Activated CD4-positive, alpha-beta T cell treated with anti-CD3 and anti-CD28 coated beads, Interleukin-2, amount 10 ng/mL, durations not matched to agents 7 days and 5 days (primary cell): ENCODE measurements around the gene A2ML1. TPM values are rescaled to one million over a fixed set of nuclear protein-coding genes. Genes with fewer than 3 reads are reported as not detected.

Experiments
- CTCF ChIA-PET: fragments of 350-600 bp; sonication (Branson Sonifier 250); formaldehyde crosslinking; loops from one replicate; lab custom pipeline; 2021; ENCODE audit warnings: antibody characterized with exemption; lab: Charles Lee
- POLR2A ChIA-PET: fragments of 350-600 bp; sonication (Branson Sonifier 250); formaldehyde crosslinking; loops from one replicate; lab custom pipeline; 2021; ENCODE audit warnings: antibody characterized with exemption; lab: Charles Lee
- DNase-seq: peaks from one replicate; pipeline ENCODE4 v3.0.0-alpha.2; 2020
- H3K27ac Mint-ChIP-seq: one replicate; pipeline ENCODE4 v1.8.0; 2021; ENCODE audit warnings: mild to moderate bottlenecking, moderate library complexity, mixed read lengths
- H3K27me3 Mint-ChIP-seq: one replicate; pipeline ENCODE4 v1.8.0; 2021; ENCODE audit warnings: mixed read lengths
- H3K36me3 Mint-ChIP-seq: one replicate; pipeline ENCODE4 v1.8.0; 2021; ENCODE audit warnings: low read depth, mixed read lengths
- H3K4me1 Mint-ChIP-seq: one replicate; pipeline ENCODE4 v1.8.0; 2021; ENCODE audit warnings: mixed read lengths
- H3K4me3 Mint-ChIP-seq: one replicate; pipeline ENCODE4 v1.8.0; 2021; ENCODE audit warnings: mild to moderate bottlenecking, moderate library complexity, mixed read lengths
- H3K9me3 Mint-ChIP-seq: one replicate; pipeline ENCODE4 v1.8.0; 2021; ENCODE audit warnings: mixed read lengths
- total RNA-seq, 2 experiments: library from RNA; stranded (reverse); gene quantifications; one replicate each; pipeline ENCODE4 v1.2.3, GENCODE V29; 2021

A2ML1 gene
- total RNA-seq, 2 experiments from 2014 or later = not detected

- H3K9me3 Mint-ChIP-seq = no peaks in the 10 kb centered on the region
- H3K4me1 Mint-ChIP-seq = no peaks in the 10 kb centered on the region
- H3K27ac Mint-ChIP-seq = no peak overlapping the region
- peaks cover 10% of the 10 kb centered on the region for H3K27me3 Mint-ChIP-seq
- CTCF ChIA-PET = no interaction called here
- POLR2A ChIA-PET = no interaction called here
- DNase-seq = no peak
- no peaks in the 10 kb centered on the region for H3K36me3 Mint-ChIP-seq
- no peak overlapping the region for H3K4me3 Mint-ChIP-seq
Measured at GRCh38 chr12:8821591-8821990, 830 bp upstream of the A2ML1 start.

DNA sequence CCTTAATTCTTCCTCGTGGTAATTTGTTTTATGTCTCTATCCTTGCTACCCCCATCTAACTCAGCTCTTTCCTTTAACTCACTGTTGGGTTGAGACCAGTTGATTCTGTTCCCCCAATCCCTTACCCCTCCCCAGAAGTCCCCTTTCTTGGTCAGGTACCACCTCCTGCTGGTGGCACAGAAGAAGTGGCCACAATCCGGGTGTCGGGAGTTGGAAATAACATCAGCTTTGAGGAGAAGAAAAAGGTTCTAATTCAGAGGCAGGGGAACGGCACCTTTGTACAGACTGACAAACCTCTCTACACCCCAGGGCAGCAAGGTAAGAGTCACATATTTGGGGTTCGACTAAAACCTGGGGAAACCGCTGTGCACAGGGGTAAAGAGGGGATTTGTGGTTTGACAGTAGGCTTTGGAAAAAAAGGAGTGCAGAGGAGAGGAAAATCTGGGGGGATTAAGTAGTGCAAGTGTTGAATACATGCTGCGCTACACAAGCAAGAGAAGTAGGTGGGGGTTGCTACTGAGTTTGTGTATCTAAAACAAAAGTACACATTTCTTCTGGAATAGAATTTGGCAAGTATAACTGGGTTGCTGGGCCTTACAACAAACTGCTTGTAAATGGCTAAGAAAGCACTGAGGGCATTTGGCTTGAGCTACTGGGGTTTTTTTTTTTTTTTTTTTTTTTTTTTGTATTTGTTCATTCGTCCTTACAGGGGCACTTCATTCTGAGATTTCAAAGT lies 1.3 kb downstream of the A2ML1 start:
- Mint-ChIP-seq H3K27me3 (peaks cover 17% of the 10 kb centered on the region), H3K36me3 (no peaks in the 10 kb centered on the region), H3K9me3 (no peaks in the 10 kb centered on the region), H3K4me1 (peaks cover 2% of the 10 kb centered on the region), H3K4me3 (no peak overlapping the region), H3K27ac (no peak overlapping the region)
- no peak for DNase-seq
- CTCF ChIA-PET = no interaction called here
- POLR2A ChIA-PET = no interaction called here

GRCh38 chr12:8827551-8828256 lies 5.3 kb downstream of the A2ML1 start:
- H3K27me3 Mint-ChIP-seq = peaks cover 17% of the 10 kb centered on the region
- no peak overlapping the region for H3K4me3 Mint-ChIP-seq
- peaks cover 2% of the 10 kb centered on the region for H3K4me1 Mint-ChIP-seq
- ChIA-PET CTCF (interaction anchor here (0.5 to 1.1 kb wide), 2 partner anchors 33 to 63 kb away, joined by 3 read pairs; no protein-coding TSS in a partner anchor), POLR2A (no interaction called here)
- no peaks in the 10 kb centered on the region for H3K9me3 Mint-ChIP-seq
- H3K27ac Mint-ChIP-seq = no peak overlapping the region
- H3K36me3 Mint-ChIP-seq = no peaks in the 10 kb centered on the region
- no peak for DNase-seq

GRCh38 chr12:8828257-8829124 lies 6.1 kb downstream of the A2ML1 start:
- Mint-ChIP-seq H3K36me3 (no peaks in the 10 kb centered on the region), H3K4me1 (peaks cover 2% of the 10 kb centered on the region), H3K27me3 (peaks cover 17% of the 10 kb centered on the region), H3K4me3 (no peak overlapping the region), H3K9me3 (no peaks in the 10 kb centered on the region), H3K27ac (no peak overlapping the region)
- POLR2A ChIA-PET = no interaction called here
- no peak for DNase-seq
- CTCF ChIA-PET = interaction anchor here (0.5 to 1.1 kb wide), 2 partner anchors 32 to 62 kb away, joined by 3 read pairs; no protein-coding TSS in a partner anchor

GRCh38 chr12:8829125-8829518 lies 6.7 kb downstream of the A2ML1 start:
- Mint-ChIP-seq H3K27me3 (peaks cover 13% of the 10 kb centered on the region), H3K9me3 (no peaks in the 10 kb centered on the region), H3K36me3 (no peaks in the 10 kb centered on the region), H3K4me1 (peaks cover 2% of the 10 kb centered on the region), H3K27ac (no peak overlapping the region), H3K4me3 (no peak overlapping the region)
- no peak for DNase-seq
- ChIA-PET CTCF (interaction anchor here (0.7 to 1.1 kb wide), 2 partner anchors 26 to 31 kb away, joined by 3 to 4 read pairs; no protein-coding TSS in a partner anchor), POLR2A (no interaction called here)

GRCh38 chr12:8829621-8830020 lies 7.2 kb downstream of the A2ML1 start:
- H3K36me3 Mint-ChIP-seq = no peaks in the 10 kb centered on the region

DNA sequence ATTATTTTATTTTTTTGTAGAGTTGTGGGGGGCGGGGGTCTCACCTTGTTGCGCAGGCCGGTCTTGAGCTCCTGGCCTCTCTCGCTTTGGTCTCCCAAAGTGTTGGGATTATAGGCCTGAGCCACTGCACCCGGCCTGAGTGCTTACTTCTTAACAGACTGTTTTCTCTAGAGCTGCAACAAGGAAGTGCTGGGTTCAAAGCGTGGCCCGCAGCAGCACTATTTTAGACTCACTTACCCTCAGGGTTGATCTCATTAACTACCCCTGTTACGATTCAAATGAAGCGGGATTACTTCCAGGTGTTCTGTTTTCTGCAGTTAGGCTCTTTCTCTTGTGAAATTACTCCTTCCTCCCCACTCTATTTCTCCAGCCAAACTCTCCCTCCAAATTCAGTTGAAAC lies 8.7 kb downstream of the A2ML1 start:
- ChIA-PET POLR2A (no interaction called here), CTCF (no interaction called here)
- Mint-ChIP-seq H3K36me3 (no peaks in the 10 kb centered on the region), H3K4me1 (peaks cover 2% of the 10 kb centered on the region), H3K27ac (no peak overlapping the region), H3K4me3 (no peak overlapping the region), H3K9me3 (no peaks in the 10 kb centered on the region), H3K27me3 (peaks cover 8% of the 10 kb centered on the region)
- no peak for DNase-seq

More at GRCh38 chr12:8829621-8830020, 7.2 kb downstream of the A2ML1 start:
- ChIA-PET POLR2A (no interaction called here), CTCF (interaction anchor here (0.7 kb wide), 1 partner anchor 26 kb away, joined by 4 read pairs; no protein-coding TSS in a partner anchor)
- Mint-ChIP-seq H3K4me3 (no peak overlapping the region), H3K4me1 (peaks cover 2% of the 10 kb centered on the region), H3K9me3 (no peaks in the 10 kb centered on the region), H3K27ac (no peak overlapping the region), H3K27me3 (peaks cover 13% of the 10 kb centered on the region)
- no peak for DNase-seq

GRCh38 chr12:8832500-8832899 lies 10.1 kb downstream of the A2ML1 start:
- Mint-ChIP-seq H3K4me1 (no peaks in the 10 kb centered on the region), H3K36me3 (no peaks in the 10 kb centered on the region), H3K4me3 (no peak overlapping the region), H3K9me3 (no peaks in the 10 kb centered on the region), H3K27ac (no peak overlapping the region), H3K27me3 (peaks cover 4% of the 10 kb centered on the region)
- POLR2A ChIA-PET = no interaction called here
- no peak for DNase-seq
- CTCF ChIA-PET = no interaction called here

DNA sequence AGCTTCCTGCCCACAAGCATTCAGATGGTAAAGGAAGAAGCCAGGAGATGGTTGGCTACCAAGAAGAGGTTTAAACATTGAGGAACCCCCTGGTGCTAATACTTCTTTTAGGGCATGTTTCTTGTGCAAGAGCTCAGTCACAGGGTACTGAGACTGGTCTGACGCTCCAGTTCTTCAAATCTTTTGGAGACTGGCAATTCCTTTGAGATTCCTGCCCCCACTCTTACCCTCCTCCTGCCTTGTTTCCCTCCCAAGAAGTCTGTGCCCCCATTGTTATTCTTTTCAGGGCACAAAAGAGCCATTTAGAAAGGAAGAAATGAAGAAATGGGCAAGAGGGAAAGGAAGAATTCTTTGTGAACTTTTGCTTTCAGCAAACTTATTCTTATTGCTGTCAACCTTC lies 11.8 kb downstream of the A2ML1 start:
- no peak for DNase-seq
- POLR2A ChIA-PET = no interaction called here
- no peaks in the 10 kb centered on the region for H3K9me3 Mint-ChIP-seq
- no peak overlapping the region for H3K4me3 Mint-ChIP-seq
- H3K4me1 Mint-ChIP-seq = no peaks in the 10 kb centered on the region
- H3K27me3 Mint-ChIP-seq = peaks cover 2% of the 10 kb centered on the region
- CTCF ChIA-PET = no interaction called here
- no peaks in the 10 kb centered on the region for H3K36me3 Mint-ChIP-seq
- no peak overlapping the region for H3K27ac Mint-ChIP-seq

DNA sequence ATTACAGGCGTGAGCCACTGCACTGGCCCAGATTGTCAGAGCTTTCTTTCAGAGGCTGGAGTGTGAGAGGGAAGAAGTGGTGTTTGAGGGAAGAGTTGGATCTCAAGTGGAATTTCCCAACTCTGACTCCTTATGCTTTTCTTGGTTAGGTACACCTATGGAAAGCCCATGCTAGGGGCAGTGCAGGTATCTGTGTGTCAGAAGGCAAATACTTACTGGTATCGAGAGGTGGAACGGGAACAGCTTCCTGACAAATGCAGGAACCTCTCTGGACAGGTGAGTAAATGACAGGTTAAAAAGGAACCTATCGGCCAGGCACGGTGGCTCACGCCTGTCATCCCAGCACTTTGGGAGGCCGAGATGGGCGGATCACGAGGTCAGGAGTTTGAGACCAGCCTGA lies 14.9 kb downstream of the A2ML1 start:
- no peak overlapping the region for H3K27ac Mint-ChIP-seq
- H3K4me3 Mint-ChIP-seq = no peak overlapping the region
- ChIA-PET POLR2A (no interaction called here), CTCF (no interaction called here)
- no peaks in the 10 kb centered on the region for H3K4me1 Mint-ChIP-seq
- H3K36me3 Mint-ChIP-seq = no peaks in the 10 kb centered on the region
- no peak for DNase-seq
- no peaks in the 10 kb centered on the region for H3K9me3 Mint-ChIP-seq
- H3K27me3 Mint-ChIP-seq = peaks cover 4% of the 10 kb centered on the region

- CTCF ChIA-PET = interaction anchor here (0.7 to 1.2 kb wide), 2 partner anchors 14 kb away, joined by 3 read pairs; no protein-coding TSS in a partner anchor
Measured at GRCh38 chr12:8840321-8840720, 17.9 kb downstream of the A2ML1 start.

GRCh38 chr12:8840938-8841633 lies 18.7 kb downstream of the A2ML1 start:
- H3K4me1 Mint-ChIP-seq = no peaks in the 10 kb centered on the region
- no peaks in the 10 kb centered on the region for H3K36me3 Mint-ChIP-seq
- no peak overlapping the region for H3K27ac Mint-ChIP-seq
- no peak for DNase-seq
- H3K4me3 Mint-ChIP-seq = no peak overlapping the region
- H3K9me3 Mint-ChIP-seq = no peaks in the 10 kb centered on the region
- POLR2A ChIA-PET = no interaction called here
- H3K27me3 Mint-ChIP-seq = peaks cover 3% of the 10 kb centered on the region
- CTCF ChIA-PET = no interaction called here

More at GRCh38 chr12:8840321-8840720, 17.9 kb downstream of the A2ML1 start:
- Mint-ChIP-seq H3K27me3 (peaks cover 4% of the 10 kb centered on the region), H3K36me3 (no peaks in the 10 kb centered on the region), H3K4me3 (no peak overlapping the region), H3K9me3 (no peaks in the 10 kb centered on the region), H3K27ac (no peak overlapping the region), H3K4me1 (no peaks in the 10 kb centered on the region)
- DNase-seq = no peak
- POLR2A ChIA-PET = no interaction called here
